IMR-90 (cell line): ENCODE results near the gene CD177.
"Not testable (repeated sequence)": the region's sequence is repeated elsewhere in the genome, so short reads cannot be mapped to it uniquely, and the experiment has no call there.

Experiments
- BHLHE40 ChIP-seq: fragments of 150-350 bp; IDR thresholded peaks from 2 replicates; pipeline ENCODE4 v1.6.1; 2016; ENCODE audit warnings: mild to moderate bottlenecking, low read depth, low read length
- CEBPB ChIP-seq: IDR thresholded peaks from 2 replicates; pipeline ENCODE4 v1.6.1; 2012; ENCODE audit warnings: low read depth, low read length, improper control_type of control experiment
- CTCF ChIP-seq: conservative IDR thresholded peaks from 2 replicates; pipeline ENCODE4 v1.5.1; 2012; ENCODE audit warnings: mild to moderate bottlenecking, low read depth, low read length, improper control_type of control experiment
- ELK1 ChIP-seq: fragments of 150-350 bp; IDR thresholded peaks from 2 replicates; pipeline ENCODE4 v1.6.1; 2016; ENCODE audit warnings: low read depth, mild to moderate bottlenecking, low read length, moderate library complexity, borderline replicate concordance
- FOS ChIP-seq: fragments of 150-350 bp; IDR thresholded peaks from 2 replicates; pipeline ENCODE4 v1.6.1; 2016; ENCODE audit warnings: low read depth, low read length
- POLR2A ChIP-seq: IDR thresholded peaks from 2 replicates; pipeline ENCODE4 v1.6.1; 2012; ENCODE audit warnings: mild to moderate bottlenecking, low read depth, low read length
- RAD21 ChIP-seq: IDR thresholded peaks from 2 replicates; pipeline ENCODE4 v1.6.1; 2012; ENCODE audit warnings: low read length, improper control_type of control experiment
- RFX5 ChIP-seq: IDR thresholded peaks from 2 replicates; pipeline ENCODE4 v1.8.0; 2012; ENCODE audit warnings: low read depth, mild to moderate bottlenecking, low read length, moderate library complexity
- USF2 ChIP-seq: fragments of 150-350 bp; IDR thresholded peaks from 2 replicates; pipeline ENCODE4 v1.6.1; 2017; ENCODE audit warnings: mild to moderate bottlenecking, antibody characterized with exemption, low read length, low read depth

GRCh38 chr19:43326761-43327160, 26.7 kb upstream of the CD177 start:
- not testable (repeated sequence) for TF ChIP-seq FOS, CTCF, CEBPB, POLR2A, BHLHE40, USF2, ELK1, RAD21, RFX5
